ENCODE measurements around the gene UNC45B.
"Not testable (repeated sequence)": the region's sequence is repeated elsewhere in the genome, so short reads cannot be mapped to it uniquely, and the experiment has no call there.

- not testable (repeated sequence) for TF ChIP-seq CEBPB (IDR thresholded peaks at IDR 0.05; ENCODE audit: low read depth); CTCF (IDR thresholded peaks at IDR 0.05 in 2 of 3, conservative IDR thresholded peaks at IDR 0.05 in 1 of 3; ENCODE audit: borderline replicate concordance in 1 of 3, insufficient read depth in 1 of 3, low read depth in 2 of 3, low read length in 2 of 3); SP1 (IDR thresholded peaks at IDR 0.05; ENCODE audit: low read depth)
- TF ChIP-seq, protein P1, sequence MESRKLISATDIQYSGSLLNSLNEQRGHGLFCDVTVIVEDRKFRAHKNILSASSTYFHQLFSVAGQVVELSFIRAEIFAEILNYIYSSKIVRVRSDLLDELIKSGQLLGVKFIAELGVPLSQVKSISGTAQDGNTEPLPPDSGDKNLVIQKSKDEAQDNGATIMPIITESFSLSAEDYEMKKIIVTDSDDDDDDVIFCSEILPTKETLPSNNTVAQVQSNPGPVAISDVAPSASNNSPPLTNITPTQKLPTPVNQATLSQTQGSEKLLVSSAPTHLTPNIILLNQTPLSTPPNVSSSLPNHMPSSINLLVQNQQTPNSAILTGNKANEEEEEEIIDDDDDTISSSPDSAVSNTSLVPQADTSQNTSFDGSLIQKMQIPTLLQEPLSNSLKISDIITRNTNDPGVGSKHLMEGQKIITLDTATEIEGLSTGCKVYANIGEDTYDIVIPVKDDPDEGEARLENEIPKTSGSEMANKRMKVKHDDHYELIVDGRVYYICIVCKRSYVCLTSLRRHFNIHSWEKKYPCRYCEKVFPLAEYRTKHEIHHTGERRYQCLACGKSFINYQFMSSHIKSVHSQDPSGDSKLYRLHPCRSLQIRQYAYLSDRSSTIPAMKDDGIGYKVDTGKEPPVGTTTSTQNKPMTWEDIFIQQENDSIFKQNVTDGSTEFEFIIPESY (IDR thresholded peaks at IDR 0.05; ENCODE audit: extremely low read depth, insufficient replicate concordance, low read length), result not testable (repeated sequence)
Measured at GRCh38 chr17:35234315-35234714, 86.7 kb downstream of the UNC45B start.
